Frontal cortex (tissue), 4 donors: ENCODE measurements around the gene AK9. TPM values are rescaled to one million over a fixed set of nuclear protein-coding genes. Genes with fewer than 3 reads are reported as not detected.

Experiments
- DNase-seq, 2 donors: peaks; one replicate each; pipeline ENCODE4 v3.0.0; 2012; ENCODE audit warnings: low spot score in 2 of 2
- FAIRE-seq: peaks from 2 replicates; lab custom pipeline; 2012; peaks lifted over from hg19 to GRCh38; lab: Jason Lieb, UNC
- total RNA-seq: library from RNA; depleted of rRNA; stranded (reverse); fragments of >200 nt; gene quantifications from one replicate; pipeline ENCODE4 v1.2.3, GENCODE V29; 2014
- donor health status: control.
- donor health status: control.
- donor health status: control.

The AK9 gene
- total RNA-seq, 1 donor from 2014 or later: 80.3 TPM

DNA sequence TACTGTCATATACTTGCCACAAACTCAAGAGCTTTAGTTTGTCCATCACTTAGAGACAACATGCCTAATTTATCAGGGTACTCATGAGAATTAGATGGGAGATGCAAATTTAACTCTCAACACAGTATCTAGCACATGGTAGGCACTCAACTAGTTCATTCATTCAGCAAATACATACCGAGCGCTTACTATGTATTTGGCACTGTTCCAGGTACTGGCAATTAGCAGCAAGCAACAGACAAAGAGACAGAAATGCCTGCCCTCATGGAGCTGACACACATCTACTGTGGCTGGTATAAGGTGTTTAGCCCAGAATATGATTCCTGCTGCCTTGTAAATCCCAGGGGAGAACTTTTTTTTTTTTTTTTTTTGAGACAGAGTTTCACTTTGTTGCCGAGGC is 240.2 kb downstream of the AK9 start:
- no peak for FAIRE-seq
- DNase-seq: no peak

DNA sequence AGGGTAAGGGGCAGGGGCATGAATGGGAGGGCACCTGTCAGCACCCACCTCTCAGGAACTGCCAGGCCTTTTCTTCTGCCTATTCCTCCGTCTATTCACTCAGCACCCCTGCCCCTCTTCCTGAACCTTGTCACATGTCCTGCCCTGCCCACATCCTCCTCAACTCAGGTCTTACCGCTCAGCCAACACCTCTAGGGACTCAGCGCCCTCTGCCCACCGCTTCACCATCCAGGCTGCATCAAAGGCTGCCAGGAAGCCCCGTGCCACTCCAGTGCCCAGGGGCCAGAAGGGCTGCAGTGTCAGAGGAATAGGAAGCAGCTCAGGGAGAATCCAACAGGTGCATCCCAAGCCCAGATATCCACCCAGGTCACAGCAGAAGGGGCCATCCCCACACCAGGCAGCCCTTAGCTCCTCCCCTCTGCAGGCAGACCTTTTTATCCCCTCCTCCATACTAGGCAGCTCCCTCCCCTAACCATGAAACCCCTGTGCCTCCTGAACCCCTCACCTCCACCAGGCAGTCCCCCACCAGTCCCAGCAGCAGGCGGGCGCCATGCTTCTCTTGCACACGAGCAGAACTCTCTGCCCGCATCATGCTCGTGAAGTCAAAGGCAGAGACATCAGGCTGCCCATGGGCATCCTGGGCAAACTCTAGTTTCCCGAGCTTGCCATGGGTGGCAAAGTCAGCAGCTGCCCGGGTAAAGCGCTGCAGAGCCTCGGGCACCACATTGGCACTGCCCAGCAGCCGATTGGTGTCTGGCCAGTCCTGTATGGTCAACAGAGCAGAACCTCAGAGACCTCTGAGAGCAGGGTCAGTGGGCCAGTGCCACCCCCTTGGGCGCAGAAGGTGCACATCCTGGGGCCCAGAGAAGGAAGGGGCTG is 241.0 kb downstream of the AK9 start:
- no peak for DNase-seq
- no peak for FAIRE-seq

DNA sequence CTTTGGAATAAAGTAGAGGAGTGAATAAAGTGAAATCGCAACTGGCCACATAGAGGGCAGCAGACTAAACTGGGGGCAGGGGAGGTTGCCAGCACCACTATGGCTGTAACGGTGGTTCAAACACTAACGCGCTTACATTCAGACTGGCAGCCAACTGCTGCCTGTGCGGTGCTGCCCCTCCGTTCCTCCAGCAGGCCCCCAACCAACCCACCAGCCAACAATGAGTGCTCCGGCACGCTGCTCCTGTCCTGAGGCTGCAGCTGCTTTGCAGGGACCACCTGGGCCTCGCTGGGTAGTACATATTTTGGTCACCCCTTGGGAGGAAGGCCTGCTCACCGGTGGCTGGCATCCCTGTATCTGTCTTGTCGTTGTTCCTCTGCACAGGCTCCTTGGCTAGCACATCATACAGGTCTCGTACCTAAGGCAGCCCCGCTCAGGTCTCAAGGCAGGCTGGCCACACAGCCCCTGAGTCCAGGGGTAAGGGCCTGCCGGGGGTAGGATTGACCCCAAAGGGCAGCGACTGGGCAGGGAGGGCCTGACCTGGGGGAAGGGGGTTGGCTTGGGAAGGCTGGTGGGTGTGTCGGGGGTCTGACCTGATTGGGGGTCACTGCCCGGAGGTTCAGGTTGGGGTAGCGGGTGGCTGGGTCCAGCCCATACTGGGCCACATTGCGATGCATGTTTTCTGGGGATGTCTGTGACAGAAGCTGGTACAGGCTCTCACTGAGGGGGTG is 241.8 kb downstream of the AK9 start:
- no peak for FAIRE-seq

DNA sequence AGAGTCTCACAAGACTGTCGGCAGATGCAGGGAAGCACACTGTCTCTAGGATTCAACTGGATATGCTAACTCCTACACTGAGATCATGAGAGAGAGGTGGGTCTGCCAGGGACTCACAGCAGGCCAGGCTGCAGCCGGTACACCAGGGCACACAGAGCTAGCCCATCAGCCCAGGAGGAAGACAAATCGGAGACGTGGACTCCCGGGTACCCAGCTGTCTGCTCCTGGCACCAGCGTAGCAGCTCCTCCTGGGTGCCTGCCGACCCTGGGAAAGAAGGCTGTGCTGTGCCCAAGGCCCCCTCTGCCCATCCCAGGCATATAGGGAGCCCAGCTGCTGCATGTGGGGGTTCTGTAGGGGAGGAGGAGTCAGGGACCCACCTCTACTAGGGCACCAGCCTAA is 242.4 kb downstream of the AK9 start:
- FAIRE-seq (no peak), DNase-seq (no peak)

More for the DNA sequence above, 241.8 kb downstream of the AK9 start:
- no peak for DNase-seq

DNA sequence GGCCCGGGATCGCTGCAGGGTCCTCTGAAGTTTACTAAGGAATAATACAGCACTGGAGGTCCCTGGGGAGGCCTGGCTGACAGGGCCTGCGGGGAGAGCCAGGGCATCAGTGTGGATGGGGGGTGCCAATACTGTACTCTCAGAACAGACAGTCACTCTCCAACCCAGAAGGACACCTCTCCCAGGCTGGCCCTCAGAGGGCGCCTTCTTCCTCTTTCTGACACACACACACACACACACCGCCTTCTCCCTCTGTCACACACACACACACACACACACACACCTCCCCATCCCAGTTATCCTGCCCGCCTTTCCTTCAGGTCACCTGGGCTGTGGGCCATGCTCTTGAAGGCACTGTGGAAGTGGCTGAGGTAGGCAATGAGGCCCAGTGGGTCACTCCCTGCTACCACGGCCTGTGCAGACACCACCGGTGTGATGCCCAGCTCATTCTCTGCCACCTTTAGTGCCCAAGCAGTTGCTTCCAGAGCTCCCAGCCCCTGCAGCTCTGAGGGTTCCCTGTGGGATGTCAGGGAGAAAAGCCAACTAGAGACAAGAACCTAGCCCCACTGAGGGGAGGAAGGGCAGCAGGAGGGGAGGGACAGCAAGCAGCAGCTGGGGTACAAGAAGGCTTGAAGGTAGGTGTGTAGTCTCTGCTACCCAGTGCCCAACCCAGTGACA is 243.0 kb downstream of the AK9 start:
- FAIRE-seq: no peak
- DNase-seq: no peak

DNA sequence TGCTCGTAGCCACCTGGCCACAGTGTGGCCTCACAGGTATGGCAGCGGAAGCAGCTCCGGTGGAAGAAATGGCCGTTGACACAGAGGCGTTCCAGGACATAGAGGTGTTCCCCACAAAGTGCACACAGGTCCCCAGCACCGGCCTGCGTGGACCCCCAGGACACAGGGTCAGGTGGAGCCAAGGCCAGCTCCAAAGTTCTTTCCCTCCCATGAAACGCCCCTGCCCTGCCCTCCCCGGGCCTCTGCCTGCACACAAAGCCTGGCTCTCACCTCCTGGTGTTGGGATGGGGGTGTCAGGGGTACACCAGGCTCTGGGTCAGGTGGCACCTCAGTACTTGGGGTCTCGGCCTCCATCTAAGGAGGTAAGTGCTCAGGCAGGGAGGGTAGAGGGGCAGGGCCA is 243.9 kb downstream of the AK9 start:
- FAIRE-seq: no peak

DNA sequence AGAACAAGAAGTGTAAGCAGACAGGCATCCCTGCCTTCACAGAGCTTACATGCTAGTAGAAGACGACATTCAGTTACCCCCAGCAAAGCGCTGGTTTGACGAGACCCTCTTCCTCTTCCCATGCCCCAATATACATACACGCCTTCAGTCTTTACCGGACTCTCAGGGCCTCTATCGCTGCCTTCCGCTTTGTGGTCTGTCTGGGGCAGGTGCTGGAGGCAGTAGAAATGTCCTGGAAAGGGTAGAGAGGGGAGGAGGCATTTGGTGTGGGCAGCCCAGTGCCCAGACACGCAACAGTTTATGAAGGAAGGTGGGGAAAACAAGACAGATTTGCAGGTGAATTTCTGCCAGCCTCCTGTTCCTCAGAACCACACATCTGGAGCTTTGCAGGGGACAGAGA is 244.5 kb downstream of the AK9 start:
- FAIRE-seq (no peak), DNase-seq (no peak)

More for the DNA sequence above, 243.9 kb downstream of the AK9 start:
- DNase-seq: no peak

DNA sequence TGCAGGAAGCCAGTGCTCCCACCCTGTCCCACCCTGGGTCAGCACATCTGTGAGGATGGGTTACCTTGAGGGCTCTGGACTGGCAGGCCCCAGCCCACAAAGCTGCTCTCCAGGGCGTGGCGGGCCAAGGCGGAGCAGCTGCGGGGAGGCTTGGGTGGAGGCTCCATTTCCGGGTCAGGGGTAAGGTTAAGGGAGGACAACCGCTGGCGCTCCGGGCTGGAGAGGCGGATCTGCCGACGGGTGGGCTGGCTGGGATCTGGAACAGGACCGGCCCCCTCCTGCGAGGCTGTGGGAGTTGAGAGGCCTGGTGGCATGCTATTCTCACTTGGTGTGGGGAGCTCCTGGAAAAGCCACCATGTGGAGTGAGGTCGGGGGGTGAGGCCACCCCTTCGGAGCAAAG is 244.9 kb downstream of the AK9 start:
- no peak for DNase-seq
- FAIRE-seq: no peak

DNA sequence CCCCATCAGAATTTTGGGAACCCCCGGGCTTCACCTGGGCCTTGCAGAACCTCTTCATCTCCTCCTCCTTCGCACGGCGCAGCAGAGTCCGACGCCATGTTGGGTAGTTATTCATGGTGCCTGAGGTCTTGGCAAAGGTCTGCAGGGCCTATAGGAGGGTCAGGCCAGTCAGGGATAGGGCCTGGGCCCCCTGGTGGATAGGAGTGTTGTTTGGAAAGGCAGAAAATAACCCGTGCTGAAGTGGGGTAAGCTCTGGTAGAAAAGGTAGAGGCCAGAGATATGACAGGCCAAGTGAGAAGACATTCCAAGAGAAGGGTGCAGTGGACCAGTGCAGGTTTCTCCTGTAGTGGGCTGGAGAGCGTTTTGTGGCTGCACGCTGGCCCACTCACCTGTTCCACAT is 245.6 kb downstream of the AK9 start:
- FAIRE-seq: no peak
- DNase-seq: no peak

DNA sequence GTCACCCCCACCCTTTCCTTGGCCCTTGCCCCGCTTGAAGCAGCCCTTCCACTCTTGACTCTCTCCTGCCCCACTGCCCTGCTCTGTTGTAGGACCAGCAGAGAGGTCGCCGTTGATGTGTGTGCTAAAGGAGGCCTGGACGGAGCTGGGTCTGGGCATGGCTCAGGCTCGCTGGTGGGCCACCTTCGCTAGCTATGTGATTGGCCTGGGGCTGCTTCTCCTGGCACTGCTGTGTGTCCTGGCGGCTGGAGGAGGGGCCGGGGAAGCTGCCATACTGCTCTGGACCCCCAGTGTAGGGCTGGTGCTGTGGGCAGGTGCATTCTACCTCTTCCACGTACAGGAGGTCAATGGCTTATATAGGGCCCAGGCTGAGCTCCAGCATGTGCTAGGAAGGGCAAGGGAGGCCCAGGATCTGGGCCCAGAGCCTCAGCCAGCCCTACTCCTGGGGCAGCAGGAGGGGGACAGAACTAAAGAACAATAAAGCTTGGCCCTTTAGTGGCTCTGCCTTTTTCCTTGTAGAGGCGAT is 247.5 kb downstream of the AK9 start:
- FAIRE-seq (no peak), DNase-seq (no peak)

Other genes starting within 250 kb of the AK9 start
- 27.3 TPM for gene MICAL1, start 235.4 kb downstream of the AK9 start, total RNA-seq
- 16.3 TPM for gene ZBTB24, start 208.0 kb downstream of the AK9 start, total RNA-seq
- 67.7 TPM for gene FIG4, start 94 bp upstream of the AK9 start, total RNA-seq